Endothelial cell of umbilical vein (primary cell): ENCODE results near the gene C11orf87. TPM values are rescaled to one million over a fixed set of nuclear protein-coding genes. Genes with fewer than 3 reads are reported as not detected.

ENCODE experiments used
- BruUV-seq: library from RNA; stranded (reverse); fragments of 400-500 nt; replicated peaks from 2 replicates; lab custom pipeline; 2021; lab: Mats Ljungman, UMichigan
- CTCF ChIA-PET: fragments of 300-600, 350-600 bp; sonication (Branson Sonifier 250); formaldehyde crosslinking; loops from one replicate; lab custom pipeline; 2021; ENCODE audit warnings: antibody characterized with exemption, inconsistent platforms; lab: Charles Lee
- POLR2A ChIA-PET: fragments of 300-600, 350-600 bp; sonication (Branson Sonifier 250); formaldehyde crosslinking; loops from one replicate; lab custom pipeline; 2021; ENCODE audit warnings: antibody characterized with exemption, inconsistent platforms; lab: Charles Lee
- DNase-seq: peaks from one replicate; pipeline ENCODE4 v3.0.0-alpha.2; 2011; ENCODE audit warnings: low read depth, low spot score
- FAIRE-seq: peaks from 2 replicates; lab custom pipeline; 2011; peaks lifted over from hg19 to GRCh38; lab: Jason Lieb, UNC
- H2AFZ ChIP-seq: 2 replicates; pipeline ENCODE4 v1.6.0; 2012; ENCODE audit warnings: low read depth, low read length, control low read depth, inconsistent platforms
- H3K27ac ChIP-seq: 2 replicates; pipeline ENCODE4 v1.5.1; 2011; ENCODE audit warnings: low read depth, mild to moderate bottlenecking, control low read depth, low read length, moderate library complexity; ENCODE audit not compliant: insufficient read depth
- H3K27me3 ChIP-seq, 2 experiments: 2 replicates each; pipeline versions ENCODE4 v1.6.0 to v1.6.1; 2011; ENCODE audit warnings: low read length in 2 of 2, mixed read lengths in 1 of 2; ENCODE audit not compliant: control insufficient read depth in 2 of 2, insufficient read depth in 2 of 2
- H3K36me3 ChIP-seq, 2 experiments: 2 replicates in 1 of 2; 3 replicates in 1 of 2; pipeline ENCODE4 v1.5.1; 2011; ENCODE audit warnings: low read length in 2 of 2, mild to moderate bottlenecking in 1 of 2, moderate library complexity in 1 of 2; ENCODE audit not compliant: control insufficient read depth in 2 of 2, insufficient read depth in 2 of 2; ENCODE audit errors: extremely low read depth in 1 of 2
- H3K4me1 ChIP-seq: 3 replicates; pipeline ENCODE4 v1.5.1; 2011; ENCODE audit warnings: mild to moderate bottlenecking, low read length; ENCODE audit not compliant: control insufficient read depth, insufficient read depth; ENCODE audit errors: extremely low read depth
- H3K4me2 ChIP-seq: 2 replicates; pipeline ENCODE4 v1.6.1; 2011; ENCODE audit warnings: low read length, control low read depth, mixed read lengths; ENCODE audit not compliant: insufficient read depth
- H3K4me3 ChIP-seq, 3 experiments: fragments of 200-600 bp in 1 of 3; sonication (generic), shearing (Covaris generic) in 1 of 3; replicated peaks in 1 of 3; 2 replicates each; pipeline ENCODE4 v1.5.1; 2011 to 2016; ENCODE audit warnings: control low read depth in 3 of 3, low read length in 3 of 3, mild to moderate bottlenecking in 2 of 3, inconsistent platforms in 1 of 3, low read depth in 1 of 3, moderate library complexity in 1 of 3; ENCODE audit not compliant: insufficient read depth in 1 of 3
- H3K79me2 ChIP-seq: 2 replicates; pipeline ENCODE4 v1.6.0; 2012; ENCODE audit warnings: low read length, inconsistent platforms; ENCODE audit not compliant: control insufficient read depth, insufficient read depth
- H3K9ac ChIP-seq: replicated peaks from 2 replicates; pipeline ENCODE3; 2011; ENCODE audit warnings: low read length, control low read depth; ENCODE audit not compliant: insufficient read depth; ENCODE audit errors: extremely low read depth
- H3K9me1 ChIP-seq: replicated peaks from 3 replicates; pipeline ENCODE4 v1.6.0; 2011; ENCODE audit warnings: mild to moderate bottlenecking, low read length; ENCODE audit not compliant: control insufficient read depth, insufficient read depth; ENCODE audit errors: extremely low read depth
- H3K9me3 ChIP-seq: replicated peaks from 2 replicates; pipeline ENCODE4 v1.5.1; 2012; ENCODE audit warnings: low read length, inconsistent platforms; ENCODE audit not compliant: control insufficient read depth, insufficient read depth
- H4K20me1 ChIP-seq: replicated peaks from 2 replicates; pipeline ENCODE3; 2011; ENCODE audit warnings: mild to moderate bottlenecking, low read length; ENCODE audit not compliant: control insufficient read depth, insufficient read depth; ENCODE audit errors: extremely low read depth
- CTCF ChIP-seq, 2 donors: IDR thresholded peaks; 1 replicate in 1 of 2; 2 replicates in 1 of 2; pipeline ENCODE4 v1.5.1; 2011; ENCODE audit warnings: low read length in 2 of 2, mild to moderate bottlenecking in 2 of 2, moderate library complexity in 2 of 2, control low read depth in 1 of 2, inconsistent platforms in 1 of 2, low read depth in 1 of 2; ENCODE audit not compliant: insufficient read depth in 1 of 2; ENCODE audit errors: extremely low read depth in 1 of 2
- EZH2 ChIP-seq: IDR thresholded peaks from 2 replicates; pipeline ENCODE4 v1.6.1; 2012; ENCODE audit warnings: borderline replicate concordance, low read depth, mild to moderate bottlenecking, moderate library complexity, low read length, inconsistent platforms; ENCODE audit not compliant: severe bottlenecking
- FOS ChIP-seq: IDR thresholded peaks from 2 replicates; pipeline ENCODE4 v1.6.1; 2011; ENCODE audit warnings: mild to moderate bottlenecking, low read length, moderate library complexity, borderline replicate concordance; ENCODE audit not compliant: insufficient read depth
- GATA2 ChIP-seq: IDR thresholded peaks from 2 replicates; pipeline ENCODE4 v1.7.0; 2011; ENCODE audit warnings: low read depth, mild to moderate bottlenecking, moderate library complexity, mixed read lengths, low read length; ENCODE audit not compliant: insufficient read length, insufficient read depth
- JUN ChIP-seq: IDR thresholded peaks from 2 replicates; pipeline ENCODE4 v1.6.1; 2011; ENCODE audit warnings: borderline replicate concordance, low read depth; ENCODE audit not compliant: insufficient read length, insufficient read depth
- MYC ChIP-seq: IDR thresholded peaks from one replicate; pipeline ENCODE4 v1.6.1; 2011; ENCODE audit warnings: mild to moderate bottlenecking, low read depth, low read length
- POLR2A ChIP-seq: IDR thresholded peaks from 2 replicates; pipeline ENCODE4 v1.6.1; 2012; ENCODE audit warnings: low read depth, mild to moderate bottlenecking, control low read depth, low read length
- POLR2AphosphoS5 ChIP-seq: IDR thresholded peaks from 2 replicates; pipeline ENCODE4 v1.6.1; 2012; ENCODE audit warnings: low read depth, mild to moderate bottlenecking, control low read depth, low read length, moderate library complexity; ENCODE audit not compliant: insufficient read depth
- dilution Hi-C: fragments of 300-500 bp; cut with MboI; formaldehyde crosslinking; loops from one replicate; pipeline ENCODE4 v1.15.0; 2019; ENCODE audit warnings: low sequenced_read_pairs; ENCODE audit not compliant: extremely low pct_ligation_motif_present
- intact Hi-C: fragments of 100-400 bp; cut with micrococcal nuclease; formaldehyde crosslinking; loops from one replicate; pipeline ENCODE4 v1.10.0; 2022
- polyA plus RNA-seq, 4 experiments: library from polyadenylated mRNA; depleted of rRNA in 3 of 4; stranded (reverse) in 3 of 4; unstranded in 1 of 4; fragments of >200 nt; gene quantifications; 2 replicates each; pipeline versions ENCODE4 v1.2.1 to v1.2.3, GENCODE V29; 2011 to 2012; ENCODE audit warnings: missing spikeins in 1 of 4
- total RNA-seq: library from RNA; stranded (reverse); gene quantifications from 2 replicates; pipeline ENCODE4 v1.2.3, GENCODE V29; 2021
- TF ChIP-seq, protein P1 (sequence below): IDR thresholded peaks from 2 replicates; pipeline ENCODE4 v1.6.1; 2011; ENCODE audit not compliant: insufficient read depth, insufficient read length

C11orf87 gene
- total and polyA plus RNA-seq, 2 donors (not counting 3 experiments of a cell fraction or from before 2014, with no cell fraction given): not detected

GRCh38 chr11:109374441-109374840 is 47.5 kb upstream of the C11orf87 start:
- H3K27ac ChIP-seq: no peak overlapping the region
- dilution Hi-C loops: no loop called here
- H3K27me3 ChIP-seq: no peaks in the 10 kb centered on the region
- POLR2A ChIA-PET: no interaction called here
- no peaks in the 10 kb centered on the region for H4K20me1 ChIP-seq
- H3K79me2 ChIP-seq: no peaks in the 10 kb centered on the region
- intact Hi-C loops: no loop called here
- DNase-seq (no peak), FAIRE-seq (no peak)
- no peak overlapping the region for H3K4me2 ChIP-seq
- no peak overlapping the region for H2AFZ ChIP-seq
- H3K9ac ChIP-seq: no peak overlapping the region
- no peaks in the 10 kb centered on the region for H3K36me3 ChIP-seq
- no peaks in the 10 kb centered on the region for H3K4me1 ChIP-seq
- H3K9me1 ChIP-seq: no peaks in the 10 kb centered on the region
- no TSS peak for BruUV-seq
- H3K9me3 ChIP-seq: no peaks in the 10 kb centered on the region
- H3K4me3 ChIP-seq: no peak overlapping the region
- TF ChIP-seq GATA2: no peak
- no peak for TF ChIP-seq POLR2AphosphoS5
- no peak for TF ChIP-seq EZH2
- TF ChIP-seq POLR2A: no peak
- TF ChIP-seq MYC: no peak
- TF ChIP-seq, protein P1, sequence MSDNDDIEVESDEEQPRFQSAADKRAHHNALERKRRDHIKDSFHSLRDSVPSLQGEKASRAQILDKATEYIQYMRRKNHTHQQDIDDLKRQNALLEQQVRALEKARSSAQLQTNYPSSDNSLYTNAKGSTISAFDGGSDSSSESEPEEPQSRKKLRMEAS: no peak
- no peak for TF ChIP-seq JUN
- no peak for TF ChIP-seq FOS
- TF ChIP-seq CTCF (IDR thresholded peaks at IDR 0.05; ENCODE audit: extremely low read depth in 1 of 2, insufficient read depth in 1 of 2, low read depth in 1 of 2, low read length in 2 of 2): no peak
- CTCF ChIA-PET: no interaction called here
